NCI-H1436 treated with DMSO at 0.1 percent for 48 hours (cell line): ENCODE results near the gene SOSTDC1.
"Not testable (repeated sequence)": the region's sequence is repeated elsewhere in the genome, so short reads cannot be mapped to it uniquely, and the experiment has no call there.

Experiments used
- DNase-seq: peaks from one replicate; lab custom pipeline; 2025; lab: John Stamatoyannopoulos, UW

SOSTDC1 gene

GRCh38 chr7:16465469-16466361 is at the start of gene SOSTDC1:
Gene SOSTDC1, minus strand, starts transcription at chr7:16465738. Its CDS starts 70 bp downstream, at chr7:16465668.
- DNase-seq = no peak

DNA sequence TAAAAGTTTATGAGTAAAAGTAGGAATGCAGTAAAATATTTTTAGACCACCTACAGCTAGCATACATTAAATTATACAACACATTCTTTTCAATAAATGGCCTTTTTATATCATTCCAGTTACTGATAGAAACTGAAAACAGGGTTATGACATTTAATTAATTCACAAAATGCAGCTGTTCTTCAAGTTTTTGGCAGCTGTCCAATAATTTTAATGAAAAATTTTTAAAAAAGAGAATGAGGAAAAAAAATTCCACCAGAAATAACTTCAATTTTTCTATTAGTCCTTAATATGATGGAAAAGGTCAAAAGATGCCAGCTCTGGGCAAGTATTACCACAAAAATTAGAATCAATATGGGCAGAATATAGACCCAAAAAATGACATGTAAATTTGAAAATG is 49.2 kb upstream of the SOSTDC1 start:
- no peak for DNase-seq

DNA sequence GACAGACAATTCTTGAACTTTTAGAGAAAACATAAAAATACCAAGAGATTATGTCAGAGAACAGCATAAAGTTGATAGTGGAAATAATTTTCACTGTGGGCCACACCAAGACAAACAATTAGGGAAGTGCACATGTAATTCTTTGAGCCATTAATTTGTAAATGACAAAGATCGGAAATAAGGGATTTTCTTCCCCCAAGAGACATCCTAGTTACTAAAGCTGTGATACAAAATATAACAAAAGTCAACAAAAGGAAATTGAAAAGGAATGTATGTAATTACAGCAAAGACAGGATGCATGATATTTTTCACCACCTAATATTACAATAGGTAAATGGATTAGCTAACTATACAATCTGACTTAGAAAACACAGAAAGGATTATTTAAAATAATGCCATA is 48.7 kb upstream of the SOSTDC1 start:
- DNase-seq = no peak

DNA sequence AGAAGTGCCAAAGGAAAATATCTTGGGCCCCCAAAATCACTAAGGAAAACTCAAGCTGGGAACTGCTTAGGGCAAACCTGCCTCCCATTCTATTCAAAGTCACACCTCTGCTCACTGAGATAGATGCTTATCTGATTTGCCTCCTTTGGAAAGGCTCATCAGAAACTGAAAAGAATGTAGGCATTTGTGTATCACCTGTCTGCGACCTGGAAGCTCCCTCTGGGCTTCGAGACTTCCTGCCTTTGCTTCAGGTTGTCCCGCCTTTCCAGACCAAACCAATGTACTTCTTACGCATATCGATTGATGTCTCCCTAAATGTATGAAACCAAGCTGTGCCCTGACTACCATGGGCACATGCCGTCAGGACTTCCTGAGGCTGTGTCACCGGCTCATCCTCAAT is 46.6 kb upstream of the SOSTDC1 start:
- no peak for DNase-seq

DNA sequence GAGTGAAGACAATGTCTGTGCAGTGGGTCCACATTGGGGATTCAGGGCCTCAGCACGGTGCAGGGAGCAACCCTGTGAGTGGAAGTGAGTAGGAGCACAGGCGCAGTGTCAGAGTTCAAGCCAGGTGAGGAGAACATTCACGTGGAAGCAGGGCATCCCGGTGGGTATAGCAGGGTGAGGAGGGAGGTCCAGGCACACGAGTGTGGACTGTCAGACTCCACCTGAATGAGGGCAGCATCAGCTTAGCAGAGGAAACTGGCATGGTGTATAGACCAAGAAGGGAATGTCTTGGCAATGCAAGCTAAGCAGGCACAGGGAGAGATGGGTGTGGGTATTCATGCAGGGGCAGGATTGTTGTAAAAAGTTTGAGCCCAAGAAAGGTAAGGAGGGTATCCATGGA is 45.8 kb upstream of the SOSTDC1 start:
- DNase-seq = no peak

DNA sequence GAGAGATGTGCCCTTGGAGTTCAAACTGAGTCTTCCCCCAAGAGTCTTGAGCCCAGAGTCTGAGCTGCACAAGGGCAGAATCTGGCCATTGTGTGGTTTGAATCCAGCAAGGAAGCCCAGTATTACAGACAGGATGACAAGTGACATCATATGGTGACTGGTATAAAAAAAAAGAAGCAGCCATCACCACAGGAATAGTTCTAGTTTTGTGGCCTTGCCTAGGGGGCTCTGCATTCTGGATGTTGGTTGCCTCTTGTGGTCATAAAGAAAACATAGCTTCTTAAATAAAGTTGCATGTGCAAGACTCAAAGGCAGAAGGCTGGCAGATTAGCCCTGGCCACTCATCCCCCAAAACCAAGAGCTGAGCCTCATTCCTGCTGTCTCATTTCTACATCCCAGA is 44.3 kb upstream of the SOSTDC1 start:
- no peak for DNase-seq

DNA sequence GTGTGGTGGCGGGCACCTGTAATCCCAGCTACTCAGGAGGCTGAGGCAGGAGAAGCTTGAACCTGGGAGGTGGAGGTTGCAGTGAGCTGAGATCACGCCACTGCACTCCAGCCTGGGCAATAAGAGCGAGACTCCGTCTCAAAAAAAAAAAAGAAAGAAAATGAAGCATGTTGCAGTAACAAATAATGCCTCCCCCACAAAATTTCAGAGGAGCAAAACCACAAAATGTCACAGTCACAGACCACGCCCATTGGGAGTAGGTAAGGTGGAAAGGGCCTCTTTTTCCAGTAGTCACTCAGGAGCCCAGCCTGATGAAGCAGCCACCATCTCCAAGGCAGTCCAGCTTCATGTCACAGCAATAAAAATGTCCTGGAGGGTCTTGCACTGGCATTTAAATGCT is 40.9 kb upstream of the SOSTDC1 start:
- not testable (repeated sequence) for DNase-seq

GRCh38 chr7:16504019-16504418 is 38.5 kb upstream of the SOSTDC1 start:
- DNase-seq = no peak

DNA sequence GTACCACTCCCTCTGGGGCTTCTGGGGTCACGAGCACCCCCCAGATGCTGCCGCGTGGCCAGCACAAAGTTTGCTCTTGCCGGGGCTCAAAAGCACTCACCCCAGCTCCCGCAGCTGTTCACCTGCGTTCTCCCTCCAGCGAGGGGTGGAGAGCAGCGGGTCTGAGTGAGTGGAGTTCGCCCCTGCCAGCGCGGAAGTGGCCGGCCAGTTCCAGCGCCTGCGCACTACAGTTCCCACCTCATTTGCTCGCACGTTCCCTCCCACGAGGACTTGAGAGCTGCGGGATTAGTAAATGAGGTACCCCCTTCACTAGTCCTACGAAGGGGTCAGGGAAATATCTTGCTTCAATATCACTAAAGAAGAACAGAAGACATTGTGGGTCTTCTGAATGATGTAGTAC is 36.8 kb upstream of the SOSTDC1 start:
- DNase-seq = no peak

GRCh38 chr7:16498122-16498521 is 32.6 kb upstream of the SOSTDC1 start:
- no peak for DNase-seq

DNA sequence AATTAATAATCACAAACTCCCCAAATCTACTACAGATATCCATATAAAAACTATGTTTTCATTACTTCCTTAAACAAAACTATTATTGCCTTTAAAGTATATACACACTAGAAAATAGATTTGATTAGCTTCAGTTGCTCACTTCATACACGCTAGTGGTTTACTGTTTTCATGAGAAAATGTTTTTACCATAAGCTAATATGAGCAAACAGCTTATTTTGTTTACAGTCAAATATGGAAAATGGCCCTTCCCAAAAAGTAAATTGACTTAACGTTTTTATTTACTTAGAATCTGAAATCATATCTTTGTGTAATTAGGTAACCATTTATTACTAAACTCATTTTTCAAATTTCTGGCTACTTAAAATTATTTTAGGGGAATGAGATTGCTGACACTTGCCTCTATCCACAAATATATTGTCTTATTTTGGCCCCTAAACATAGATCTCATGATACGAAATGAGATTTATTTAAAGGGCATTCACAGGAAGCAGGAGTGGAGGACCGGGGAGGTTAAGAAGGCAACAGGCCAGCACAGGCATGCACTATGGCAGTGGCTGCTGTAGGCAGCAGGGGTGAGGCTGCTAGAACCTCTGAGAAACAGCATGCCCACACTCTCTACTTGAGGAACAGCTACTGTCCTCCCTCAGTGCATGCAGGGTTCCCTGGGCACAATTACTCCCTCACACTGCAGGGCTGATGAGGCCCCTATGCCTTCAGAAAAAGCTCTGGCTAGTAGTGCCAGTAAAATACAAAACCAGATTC is 29.6 kb upstream of the SOSTDC1 start:
- DNase-seq = no peak

DNA sequence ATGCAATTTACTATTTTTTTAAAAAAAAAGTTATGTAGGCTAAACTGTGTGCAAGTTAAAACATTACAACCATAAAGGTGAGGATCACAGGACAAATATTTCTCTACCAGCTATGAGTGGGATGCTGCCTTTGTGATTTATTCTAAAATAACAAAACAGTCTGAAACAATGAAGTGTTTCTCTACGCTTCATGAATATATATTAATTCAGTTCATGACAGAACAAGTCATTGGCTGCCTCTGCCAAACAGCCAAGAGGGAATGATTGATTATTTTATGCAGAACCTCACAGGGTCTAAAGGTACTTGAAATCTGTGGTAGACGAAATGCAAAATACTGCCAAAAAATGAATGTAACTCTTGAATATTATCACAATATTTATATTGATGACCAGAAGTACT is 29.0 kb upstream of the SOSTDC1 start:
- no peak for DNase-seq

GRCh38 chr7:16493266-16493665 is 27.7 kb upstream of the SOSTDC1 start:
- no peak for DNase-seq

DNA sequence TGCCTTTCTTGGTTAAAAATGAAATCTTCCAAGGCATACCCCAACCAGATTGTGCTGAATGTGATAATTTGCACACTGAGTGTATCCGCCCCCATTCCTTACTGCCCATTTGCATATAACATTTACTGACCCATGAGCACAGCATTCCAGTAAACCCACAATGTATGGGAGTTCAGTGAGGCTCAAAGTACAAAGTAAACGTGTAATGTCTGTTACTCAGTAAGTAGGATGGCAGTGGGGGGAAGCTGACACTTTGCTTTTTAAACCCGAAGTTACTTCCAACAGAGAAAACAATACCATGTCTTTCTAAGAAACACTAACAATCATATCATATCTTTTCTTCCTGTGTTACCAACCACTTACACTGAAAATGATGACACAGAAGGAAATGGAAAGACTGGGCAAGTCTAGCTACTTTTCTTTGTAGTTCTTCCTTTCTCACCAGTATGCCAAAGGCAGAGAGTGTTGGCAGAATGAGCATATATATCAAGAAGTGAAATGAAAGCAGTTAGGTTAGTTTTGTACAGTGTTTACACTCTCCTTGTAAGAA is 27.1 kb upstream of the SOSTDC1 start:
- no peak for DNase-seq

DNA sequence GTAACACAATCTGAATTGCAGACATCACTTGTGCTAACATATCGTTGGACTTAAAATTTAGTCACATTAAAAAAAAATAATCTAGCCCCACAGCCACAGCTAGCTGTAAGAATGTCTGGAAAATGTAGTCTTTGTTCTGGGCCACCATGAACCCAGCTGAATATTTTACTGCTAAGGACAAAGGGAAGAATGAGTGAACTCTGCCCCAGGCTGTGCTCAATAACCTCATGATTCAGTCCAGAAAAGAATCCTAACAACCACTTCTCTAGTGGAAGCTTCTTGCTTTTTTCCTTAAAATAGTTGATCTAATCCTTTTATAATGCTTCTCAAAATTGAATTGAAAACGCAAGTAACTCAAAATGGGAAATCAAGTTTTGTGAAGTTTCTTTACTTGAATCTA is 25.6 kb upstream of the SOSTDC1 start:
- DNase-seq = no peak

GRCh38 chr7:16484453-16485158 is 19.1 kb upstream of the SOSTDC1 start:
- no peak for DNase-seq

DNA sequence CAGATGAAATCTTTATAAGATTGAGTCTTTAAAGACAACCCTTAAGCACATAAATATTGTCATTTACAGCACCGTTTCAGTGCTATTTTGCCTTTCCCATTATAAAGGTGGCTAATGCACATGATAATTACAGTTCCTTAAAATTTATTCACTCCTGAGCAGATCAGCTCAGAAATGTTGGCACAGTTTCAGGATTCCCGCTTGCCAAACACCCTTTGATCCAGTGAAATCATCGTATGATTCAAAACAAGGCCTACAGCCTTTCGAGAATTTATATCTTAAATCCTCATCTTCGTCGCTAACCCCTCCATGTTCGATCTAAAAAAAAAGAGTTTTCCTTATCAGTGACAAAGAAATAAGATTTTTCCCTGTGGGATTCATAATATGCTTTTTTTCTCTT is 14.1 kb upstream of the SOSTDC1 start:
- DNase-seq = no peak

- no peak for DNase-seq
Observed at GRCh38 chr7:16479161-16479560, 13.6 kb upstream of the SOSTDC1 start.

GRCh38 chr7:16471933-16472332 is 6.4 kb upstream of the SOSTDC1 start:
- no peak for DNase-seq

DNA sequence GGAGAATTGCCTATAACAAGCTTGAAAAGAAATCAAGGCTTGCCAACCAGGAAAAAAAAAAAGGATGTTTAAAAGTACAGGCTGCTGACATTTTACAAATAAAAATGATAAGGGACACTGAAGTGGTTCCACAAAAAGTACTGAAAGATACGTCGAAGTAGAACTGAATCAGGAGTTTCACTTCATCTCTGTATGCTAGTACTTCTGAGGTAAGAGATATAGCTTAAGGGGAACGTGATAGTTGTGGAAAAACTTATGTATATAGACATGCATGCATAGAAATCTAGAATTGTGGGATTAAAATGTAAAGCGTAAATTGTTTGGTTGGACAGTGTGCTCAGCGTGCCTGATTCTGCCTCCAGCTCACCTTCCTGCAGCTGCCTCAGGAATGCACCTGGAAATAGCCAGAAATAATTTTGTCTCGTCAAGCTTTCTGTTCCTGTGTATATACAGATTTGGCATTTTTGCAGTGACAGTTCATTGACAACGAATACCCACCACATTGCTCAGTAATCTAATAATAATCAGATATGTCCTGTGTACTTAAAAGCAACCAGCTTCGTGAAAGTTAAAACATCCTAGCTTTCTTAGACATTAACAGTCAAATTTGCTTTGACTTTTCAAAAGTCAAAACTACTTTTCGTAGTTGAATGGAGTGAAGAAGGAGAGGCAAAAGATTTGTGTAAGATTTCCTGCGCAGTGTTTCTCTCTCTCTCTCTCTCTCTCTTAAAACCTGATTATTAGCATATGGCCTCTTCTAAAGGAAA is 1.4 kb downstream of the SOSTDC1 start:
- no peak for DNase-seq

- DNase-seq = no peak
Observed at GRCh38 chr7:16463520-16463919, 2.0 kb downstream of the SOSTDC1 start.
